DMS114 treated with DMSO at 0.1 percent for 48 hours (cell line): ENCODE measurements around the gene PALM.
"Not testable (repeated sequence)": the region's sequence is repeated elsewhere in the genome, so short reads cannot be mapped to it uniquely, and the experiment has no call there.

Experiments
- DNase-seq: peaks from one replicate; lab custom pipeline; 2025; ENCODE audit not compliant: unreplicated experiment; lab: John Stamatoyannopoulos, UW

Gene PALM

GRCh38 chr19:703651-704446 lies 4.9 kb upstream of the PALM start:
- no peak for DNase-seq

GRCh38 chr19:704447-704741 lies 4.3 kb upstream of the PALM start:
- DNase-seq: no peak

GRCh38 chr19:709196-709964 lies 645 bp downstream of the PALM start:
- no peak for DNase-seq

- no peak for DNase-seq
Measured at GRCh38 chr19:709965-710571, 1.3 kb downstream of the PALM start.

GRCh38 chr19:710767-711166 lies 2.0 kb downstream of the PALM start:
- DNase-seq: no peak

GRCh38 chr19:711254-711653 lies 2.5 kb downstream of the PALM start:
- no peak for DNase-seq

- no peak for DNase-seq
Measured at GRCh38 chr19:715347-715746, 6.6 kb downstream of the PALM start.

- no peak for DNase-seq
Measured at GRCh38 chr19:718251-718951, 9.7 kb downstream of the PALM start.

- no peak for DNase-seq
Measured at GRCh38 chr19:718991-719512, 10.3 kb downstream of the PALM start.

GRCh38 chr19:719636-720344 lies 11.1 kb downstream of the PALM start:
- no peak for DNase-seq

GRCh38 chr19:720345-721160 lies 11.8 kb downstream of the PALM start:
- no peak for DNase-seq

- DNase-seq: no peak
Measured at GRCh38 chr19:722553-723101, 13.9 kb downstream of the PALM start.

- DNase-seq: no peak
Measured at GRCh38 chr19:723247-723646, 14.5 kb downstream of the PALM start.

GRCh38 chr19:723714-724113 lies 15.0 kb downstream of the PALM start:
- DNase-seq: no peak

- DNase-seq: no peak
Measured at GRCh38 chr19:725461-726089, 16.8 kb downstream of the PALM start.

- DNase-seq: no peak
Measured at GRCh38 chr19:726993-727956, 18.5 kb downstream of the PALM start.

- no peak for DNase-seq
Measured at GRCh38 chr19:728011-728410, 19.3 kb downstream of the PALM start.

- DNase-seq: not testable (repeated sequence)
Measured at GRCh38 chr19:729564-729963, 20.8 kb downstream of the PALM start.
